Ramos (cell line): Measurements from ENCODE around the gene SLC9A9.
"Not testable (repeated sequence)": the region's sequence is repeated elsewhere in the genome, so short reads cannot be mapped to it uniquely, and the experiment has no call there.

Experiments
- in situ Hi-C: fragments of 300-500 bp; cut with MboI; formaldehyde crosslinking; loops from one replicate; pipeline ENCODE4 v1.14.3; 2022; ENCODE audit warnings: low sequenced_read_pairs; ENCODE audit not compliant: unreplicated experiment

Gene SLC9A9

DNA sequence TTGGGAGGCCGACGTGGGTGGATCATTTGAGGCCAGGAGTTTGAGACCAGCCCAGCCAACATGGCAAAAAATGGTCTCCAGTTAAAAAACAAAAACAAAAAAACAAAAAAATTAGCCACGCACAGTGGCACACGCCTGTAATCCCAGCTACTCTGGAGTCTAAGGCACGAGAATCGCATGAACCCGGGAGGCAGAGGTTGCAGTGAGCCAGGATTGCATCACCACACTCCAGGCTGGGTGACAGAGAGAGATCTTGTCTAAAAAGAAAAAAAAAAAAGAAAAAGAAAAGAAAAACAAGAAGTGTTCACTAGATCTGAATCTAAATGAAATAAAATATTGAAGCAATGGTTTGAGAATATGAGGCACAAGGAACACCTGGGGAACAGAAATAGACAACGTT, 36.7 kb downstream of the SLC9A9 start:
- in situ Hi-C loops, result no loop called here

GRCh38 chr3:143810953-143811265, 37.4 kb downstream of the SLC9A9 start:
- in situ Hi-C loops, result no loop called here

DNA sequence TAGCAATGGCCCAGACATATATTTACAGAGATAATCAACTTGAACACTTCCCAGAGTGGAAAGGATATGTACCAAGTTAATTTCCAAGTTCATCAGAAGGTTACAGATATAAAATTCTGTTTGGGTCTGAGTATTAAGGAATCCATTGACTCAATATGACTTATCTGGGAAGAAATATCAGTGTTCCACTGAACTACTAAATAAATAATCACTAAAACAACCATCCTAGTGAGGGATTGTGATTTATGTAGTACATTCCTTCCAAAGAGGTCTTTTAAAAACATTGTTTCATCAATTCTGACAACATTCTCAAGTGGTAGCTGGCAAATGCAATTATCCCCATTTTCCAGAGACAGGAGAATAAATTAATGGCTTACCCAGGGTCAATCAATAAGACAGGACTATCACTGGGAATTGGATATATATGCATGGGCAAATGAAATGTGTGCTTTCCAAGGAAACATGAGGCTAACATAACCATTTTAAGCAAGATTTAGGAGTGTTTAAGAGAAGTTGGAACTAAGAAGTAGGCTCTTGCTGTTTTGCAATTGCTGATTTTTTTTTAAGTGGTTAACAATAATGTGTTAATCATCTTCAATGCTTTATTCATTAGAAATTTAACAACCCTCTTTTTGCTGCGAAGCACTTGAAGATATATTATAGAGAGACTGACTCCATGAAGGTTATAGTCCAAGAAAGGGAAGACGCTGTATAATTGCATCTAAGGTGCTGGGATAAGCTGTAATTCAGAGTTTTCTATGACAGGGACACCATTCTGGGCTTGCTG, 37.9 kb downstream of the SLC9A9 start:
- in situ Hi-C loops, result no loop called here

DNA sequence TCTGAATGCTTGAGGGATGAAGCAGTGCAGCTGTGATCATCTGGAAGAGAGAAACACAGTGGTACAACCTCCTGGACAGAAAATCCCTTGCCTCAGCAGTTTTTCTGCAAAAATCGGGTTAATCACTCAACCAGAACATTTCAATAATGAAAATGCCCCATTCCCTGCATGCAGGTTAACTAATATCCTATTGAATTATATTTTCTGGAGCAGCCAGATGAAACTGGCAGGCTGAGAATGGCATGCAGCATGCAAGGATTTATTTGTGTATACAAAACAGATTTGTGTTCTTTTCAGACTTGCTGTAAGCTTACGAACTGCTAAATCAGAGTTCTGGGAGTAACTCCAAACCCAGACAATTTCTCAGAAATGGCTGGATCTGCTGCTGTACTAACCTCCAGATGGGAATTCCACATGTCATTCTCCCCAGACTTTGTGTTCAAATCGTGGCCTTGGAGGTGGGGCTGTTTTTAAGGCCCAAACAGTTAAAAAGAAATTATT, 39.1 kb downstream of the SLC9A9 start:
- in situ Hi-C loops, result no loop called here

- in situ Hi-C loops, result no loop called here
Measured at GRCh38 chr3:143808030-143808429, 40.2 kb downstream of the SLC9A9 start.

GRCh38 chr3:143806038-143806437, 42.2 kb downstream of the SLC9A9 start:
- in situ Hi-C loops, result no loop called here

GRCh38 chr3:143805476-143805875, 42.8 kb downstream of the SLC9A9 start:
- in situ Hi-C loops, result not testable (repeated sequence)

DNA sequence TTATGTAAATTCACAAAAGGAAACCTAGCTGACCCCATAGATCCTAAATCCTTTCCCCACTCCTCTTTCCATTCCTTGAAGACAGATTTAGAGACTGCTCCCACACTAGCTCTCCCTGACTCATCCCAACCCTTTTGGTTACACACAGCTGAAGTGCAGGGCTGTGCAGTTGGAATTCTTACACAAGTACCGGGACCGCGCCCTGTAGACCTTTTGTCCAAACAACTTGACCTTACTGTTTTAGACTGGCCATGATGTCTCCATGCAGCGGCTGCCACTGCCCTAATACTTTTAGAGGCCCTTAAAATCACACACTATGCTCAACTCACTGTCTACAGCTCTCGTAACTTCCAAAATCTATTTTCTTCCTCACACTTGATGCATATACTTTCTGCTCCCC, 47.2 kb downstream of the SLC9A9 start:
- in situ Hi-C loops, result not testable (repeated sequence)

DNA sequence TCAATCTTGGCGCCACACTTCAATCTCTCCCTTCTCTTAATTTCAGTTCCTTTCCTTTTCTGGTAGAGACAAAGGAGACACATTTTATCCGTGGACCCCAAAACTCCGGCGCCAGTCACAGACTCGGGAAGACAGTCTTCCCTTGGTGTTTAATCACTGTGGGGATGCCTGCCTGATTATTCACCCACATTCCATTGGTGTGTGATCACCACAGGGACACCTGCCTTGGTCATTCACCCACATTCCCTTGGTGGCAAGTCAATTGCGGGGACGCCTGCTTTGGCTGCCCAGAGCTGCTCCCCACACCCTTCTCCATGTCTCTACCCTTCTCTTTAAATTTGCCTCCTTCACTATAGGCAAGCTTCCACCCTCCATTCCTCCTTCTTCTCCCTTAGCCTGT, 50.1 kb downstream of the SLC9A9 start:
- in situ Hi-C loops, result not testable (repeated sequence)

GRCh38 chr3:143795874-143796273, 52.4 kb downstream of the SLC9A9 start:
- in situ Hi-C loops, result no loop called here

DNA sequence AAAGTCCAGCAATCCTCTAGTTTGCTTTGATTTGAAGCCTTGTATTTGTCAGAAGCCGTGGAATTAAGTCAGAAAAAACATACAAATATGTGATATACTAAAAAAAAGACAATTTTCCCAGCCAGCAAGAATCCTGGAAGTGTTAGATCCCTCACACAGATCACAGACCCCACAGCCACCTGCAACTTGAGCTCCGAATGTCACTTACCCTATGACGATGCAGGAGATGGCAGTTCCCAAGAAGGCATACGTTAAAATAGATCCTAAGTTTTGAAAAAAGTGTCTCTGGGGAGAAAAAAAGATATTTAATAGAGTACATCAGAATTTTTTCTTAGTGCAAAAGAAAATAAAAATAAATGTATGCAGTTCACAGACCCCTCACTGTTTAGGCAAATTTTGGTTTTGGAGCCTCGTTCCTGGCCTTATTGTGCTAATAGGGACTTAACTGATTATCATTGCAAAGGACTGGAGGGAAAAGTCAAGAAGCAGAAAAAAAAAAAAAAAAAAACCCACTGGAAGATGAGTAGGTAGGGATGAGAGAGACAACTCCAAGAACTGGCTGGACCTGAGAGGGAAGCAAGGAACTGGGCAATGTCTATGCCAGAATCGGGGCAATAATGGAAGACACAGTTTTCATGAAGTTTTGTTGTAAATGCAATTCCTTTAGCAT, 53.3 kb downstream of the SLC9A9 start:
- in situ Hi-C loops, result no loop called here

DNA sequence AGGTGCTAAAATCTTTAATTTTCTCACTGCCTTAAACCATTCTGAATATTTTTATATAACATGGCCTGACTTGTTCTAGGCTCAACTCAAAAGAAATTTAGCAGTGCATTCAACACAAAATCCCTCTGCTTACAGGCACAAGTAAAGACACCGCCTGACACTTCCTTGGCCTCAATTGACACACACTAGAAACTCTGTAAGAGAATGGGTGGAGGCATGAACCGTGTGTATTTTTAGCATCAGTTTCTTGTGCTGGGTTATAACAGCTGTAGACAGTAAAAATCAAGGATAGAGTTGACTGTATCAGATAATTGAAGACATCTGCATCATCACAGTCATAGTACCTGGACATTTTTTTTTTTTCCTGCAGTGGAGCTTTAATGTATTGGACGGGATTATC, 54.3 kb downstream of the SLC9A9 start:
- in situ Hi-C loops, result no loop called here

DNA sequence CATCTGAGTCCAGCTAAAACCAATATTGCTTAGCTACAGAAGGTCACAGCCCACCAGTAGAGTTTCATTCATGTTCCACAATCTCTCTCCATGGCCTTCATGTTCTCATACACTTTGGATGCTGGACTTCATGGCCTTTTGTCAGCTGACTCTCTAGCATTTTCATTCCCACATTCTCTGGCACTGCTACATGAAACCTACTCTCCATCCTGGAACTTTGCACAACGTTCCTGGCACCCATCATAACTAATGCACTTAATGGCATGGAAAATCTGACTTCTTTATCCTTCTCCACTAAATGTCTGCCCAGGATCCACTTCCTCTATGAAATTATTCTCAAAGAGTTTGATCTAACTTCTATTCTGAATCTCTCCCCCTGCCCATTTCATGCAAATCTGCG, 56.9 kb downstream of the SLC9A9 start:
- in situ Hi-C loops, result no loop called here

DNA sequence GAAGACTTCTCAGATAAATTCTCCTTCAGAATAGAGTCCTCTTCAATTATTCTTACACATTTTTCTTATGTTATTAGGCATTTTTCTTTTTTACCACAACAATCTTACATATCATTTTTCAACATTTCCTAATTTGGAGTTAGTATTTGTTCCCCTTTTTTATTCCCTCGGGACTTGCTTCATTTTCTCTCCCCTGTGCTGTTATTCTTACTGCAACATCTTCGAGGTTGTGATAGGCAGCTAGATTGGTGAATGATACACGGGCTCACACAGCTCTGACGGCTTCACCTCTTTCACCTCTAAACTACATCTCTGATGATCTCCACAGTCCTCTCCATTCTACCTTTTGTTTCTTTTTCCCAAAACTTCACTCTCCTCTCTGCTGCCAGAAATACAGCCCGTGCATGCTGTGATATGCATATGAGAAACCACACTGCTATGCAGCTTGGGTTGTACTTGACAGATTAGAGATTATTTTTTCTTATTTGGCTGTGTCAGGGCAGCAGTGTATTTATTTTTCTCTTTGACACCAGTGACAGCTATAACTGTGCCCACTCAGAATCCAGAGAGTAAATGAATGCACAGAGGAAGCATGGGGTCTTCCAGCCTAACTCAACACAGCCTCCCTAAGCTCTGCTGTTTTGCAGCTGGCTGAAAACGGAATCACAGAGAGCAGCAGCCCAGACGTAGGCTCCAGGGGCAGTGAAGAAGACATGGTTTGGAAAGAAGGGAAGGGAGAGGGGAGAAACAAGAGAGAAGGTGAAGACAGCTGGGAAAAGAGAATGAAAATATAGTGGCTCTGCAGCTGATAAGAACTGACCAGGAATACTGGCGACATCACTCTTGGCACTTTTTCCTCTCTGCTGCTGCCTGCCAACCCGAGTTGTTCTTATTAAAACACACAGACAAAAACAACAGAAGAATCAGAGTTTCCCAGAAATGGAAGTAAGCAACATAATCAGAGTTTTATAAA, 61.8 kb downstream of the SLC9A9 start:
- in situ Hi-C loops, result no loop called here

DNA sequence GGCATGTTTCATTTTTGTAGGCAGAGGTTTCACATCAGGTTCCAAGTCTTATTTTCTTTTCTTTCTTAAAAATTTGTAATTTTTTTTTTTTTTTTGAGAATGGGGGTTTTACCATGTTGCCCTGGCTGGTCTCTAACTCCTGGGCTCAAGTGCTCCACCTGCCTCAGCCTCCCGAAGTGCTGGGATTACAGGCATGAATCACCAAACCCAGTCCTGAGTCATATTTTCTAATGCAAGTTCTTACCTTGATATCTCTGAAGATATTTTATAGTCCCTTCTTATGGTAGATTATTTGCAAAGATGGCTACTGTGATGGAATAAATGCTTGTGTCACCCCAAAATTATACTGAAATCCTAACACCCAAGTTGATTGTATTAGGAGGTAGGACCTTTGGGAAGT, 63.8 kb downstream of the SLC9A9 start:
- in situ Hi-C loops, result no loop called here

- in situ Hi-C loops, result no loop called here
Measured at GRCh38 chr3:143783851-143784370, 64.4 kb downstream of the SLC9A9 start.

- in situ Hi-C loops, result no loop called here
Measured at GRCh38 chr3:143775459-143775858, 72.8 kb downstream of the SLC9A9 start.

DNA sequence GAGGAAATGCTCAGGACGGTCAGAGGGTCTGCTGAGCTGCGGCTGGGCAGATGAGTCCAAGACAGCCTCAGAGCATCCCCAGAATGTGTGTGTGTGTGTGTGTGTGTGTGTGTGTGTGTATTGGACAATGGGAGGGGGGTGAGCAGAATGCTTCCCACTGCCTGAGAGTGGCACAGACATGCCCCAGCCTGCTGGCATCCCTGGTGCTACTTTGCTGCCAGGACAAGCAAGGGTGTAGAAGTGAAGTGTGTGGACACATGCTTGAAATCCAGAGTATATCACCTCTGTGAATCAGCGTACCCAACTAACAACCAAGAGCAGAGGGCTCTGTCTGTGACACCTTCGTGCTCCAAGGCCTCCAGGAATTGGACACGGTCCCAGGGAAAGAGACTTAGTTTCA, 76.3 kb downstream of the SLC9A9 start:
- in situ Hi-C loops, result no loop called here

GRCh38 chr3:143771258-143771657, 77.0 kb downstream of the SLC9A9 start:
- in situ Hi-C loops, result no loop called here

- in situ Hi-C loops, result no loop called here
Measured at GRCh38 chr3:143770391-143770790, 77.9 kb downstream of the SLC9A9 start.

DNA sequence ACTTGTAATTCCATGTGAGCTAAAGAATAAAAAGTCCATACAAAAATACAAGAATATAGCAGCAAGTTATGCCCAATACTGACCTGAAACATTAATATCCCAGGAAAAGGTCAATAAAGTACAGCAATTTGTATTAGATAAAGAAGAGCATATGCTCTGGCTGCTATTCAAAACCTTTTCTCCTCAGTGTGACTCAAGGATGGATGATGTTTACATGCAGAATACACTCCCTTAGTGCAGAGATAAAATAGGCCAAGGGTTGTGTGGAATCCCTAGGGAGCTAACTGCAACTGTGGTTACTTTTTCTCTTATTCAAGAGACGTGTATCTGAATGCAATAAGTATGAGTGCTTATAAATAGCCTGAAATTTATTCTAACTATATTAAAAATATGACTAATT, 78.7 kb downstream of the SLC9A9 start:
- in situ Hi-C loops, result no loop called here
